IPS-NIHi7 (cell line): ENCODE results near the gene SWI5.
A peak's percentile ranks its signal among the peaks of the same experiment; 100 is the strongest.
"Not testable (repeated sequence)": the region's sequence is repeated elsewhere in the genome, so short reads cannot be mapped to it uniquely, and the experiment has no call there.

Source experiments
- DNase-seq: peaks from one replicate; pipeline ENCODE4 v3.0.0; 2012; ENCODE audit warnings: mixed read lengths; ENCODE audit errors: extremely low spot score

The SWI5 gene

GRCh38 chr9:128276008-128276573 lies at the start of gene SWI5:
TSS of gene SWI5 (plus strand) at chr9:128276276.
- peak; percentile 99 for DNase-seq

- no peak for DNase-seq
Observed at GRCh38 chr9:128226412-128226801, 49.7 kb upstream of the SWI5 start.

GRCh38 chr9:128230897-128231296 lies 45.2 kb upstream of the SWI5 start:
- not testable (repeated sequence) for DNase-seq

GRCh38 chr9:128231638-128232527 lies 44.2 kb upstream of the SWI5 start:
- DNase-seq: no peak

GRCh38 chr9:128232528-128233428 lies 43.3 kb upstream of the SWI5 start:
- DNase-seq: no peak

GRCh38 chr9:128233817-128234406 lies 42.2 kb upstream of the SWI5 start:
- no peak for DNase-seq

- no peak for DNase-seq
Observed at GRCh38 chr9:128242124-128242523, 34.0 kb upstream of the SWI5 start.

GRCh38 chr9:128242828-128243214 lies 33.3 kb upstream of the SWI5 start:
- no peak for DNase-seq

- DNase-seq: no peak
Observed at GRCh38 chr9:128243215-128244018, 32.7 kb upstream of the SWI5 start.

- DNase-seq: no peak
Observed at GRCh38 chr9:128244091-128244836, 31.8 kb upstream of the SWI5 start.

GRCh38 chr9:128244837-128245231 lies 31.2 kb upstream of the SWI5 start:
- DNase-seq: peak; percentile 84

- DNase-seq: peak; percentile 55
Observed at GRCh38 chr9:128245421-128246151, 30.5 kb upstream of the SWI5 start.

GRCh38 chr9:128246471-128246870 lies 29.6 kb upstream of the SWI5 start:
- no peak for DNase-seq

GRCh38 chr9:128247226-128247803 lies 28.8 kb upstream of the SWI5 start:
- DNase-seq: no peak

- DNase-seq: no peak
Observed at GRCh38 chr9:128249558-128249907, 26.5 kb upstream of the SWI5 start.

GRCh38 chr9:128249908-128250838 lies 25.9 kb upstream of the SWI5 start:
- DNase-seq: peak; percentile 98

- no peak for DNase-seq
Observed at GRCh38 chr9:128250839-128251731, 25.0 kb upstream of the SWI5 start.
